Non-pigmented ciliary epithelial cell (primary cell): ENCODE measurements around the gene TNIP1.

ENCODE experiments used
- DNase-seq: peaks from one replicate; pipeline ENCODE4 v3.0.0-alpha.2; 2010; ENCODE audit warnings: low read depth

Gene TNIP1

GRCh38 chr5:151039665-151040064, 41.2 kb downstream of the TNIP1 start:
- DNase-seq: no peak

- no peak for DNase-seq
Observed at GRCh38 chr5:151038801-151039238, 42.0 kb downstream of the TNIP1 start.

- no peak for DNase-seq
Observed at GRCh38 chr5:151038412-151038745, 42.5 kb downstream of the TNIP1 start.

GRCh38 chr5:151037561-151038411, 43.0 kb downstream of the TNIP1 start:
- DNase-seq: no peak

- no peak for DNase-seq
Observed at GRCh38 chr5:151036556-151036955, 44.3 kb downstream of the TNIP1 start.

GRCh38 chr5:151034422-151035379, 46.1 kb downstream of the TNIP1 start:
- no peak for DNase-seq

GRCh38 chr5:151033217-151033934, 47.5 kb downstream of the TNIP1 start:
- DNase-seq: no peak

- no peak for DNase-seq
Observed at GRCh38 chr5:151031554-151031953, 49.3 kb downstream of the TNIP1 start.

- no peak for DNase-seq
Observed at GRCh38 chr5:151030379-151030778, 50.5 kb downstream of the TNIP1 start.

GRCh38 chr5:151030056-151030336, 50.8 kb downstream of the TNIP1 start:
- DNase-seq: no peak

- DNase-seq: no peak
Observed at GRCh38 chr5:151029179-151030055, 51.4 kb downstream of the TNIP1 start.

- no peak for DNase-seq
Observed at GRCh38 chr5:151028717-151029116, 52.1 kb downstream of the TNIP1 start.

GRCh38 chr5:151027961-151028479, 52.8 kb downstream of the TNIP1 start:
- DNase-seq: no peak

GRCh38 chr5:151026679-151027078, 54.2 kb downstream of the TNIP1 start:
- no peak for DNase-seq

GRCh38 chr5:151026088-151026487, 54.7 kb downstream of the TNIP1 start:
- DNase-seq: no peak

- no peak for DNase-seq
Observed at GRCh38 chr5:151025250-151025606, 55.6 kb downstream of the TNIP1 start.

GRCh38 chr5:151024440-151025249, 56.2 kb downstream of the TNIP1 start:
- no peak for DNase-seq

GRCh38 chr5:151023651-151024050, 57.2 kb downstream of the TNIP1 start:
- DNase-seq: no peak

GRCh38 chr5:151023047-151023615, 57.7 kb downstream of the TNIP1 start:
- DNase-seq: no peak

GRCh38 chr5:151022511-151023018, 58.3 kb downstream of the TNIP1 start:
- no peak for DNase-seq
